Measurements from ENCODE around the gene MEX3B.

MEX3B gene

GRCh38 chr15:82081914-82082762, 36.3 kb upstream of the MEX3B start:
- H3K27me3 ChIP-seq (replicated peaks; ENCODE audit: control insufficient read depth, insufficient read depth, low read length), result no peaks in the 10 kb centered on the region; the same call in none of the 2 replicates
- H3K36me3 ChIP-seq (ENCODE audit: control insufficient read depth, insufficient read depth, low read length), result no peaks in the 10 kb centered on the region
- TF ChIP-seq, protein P1, sequence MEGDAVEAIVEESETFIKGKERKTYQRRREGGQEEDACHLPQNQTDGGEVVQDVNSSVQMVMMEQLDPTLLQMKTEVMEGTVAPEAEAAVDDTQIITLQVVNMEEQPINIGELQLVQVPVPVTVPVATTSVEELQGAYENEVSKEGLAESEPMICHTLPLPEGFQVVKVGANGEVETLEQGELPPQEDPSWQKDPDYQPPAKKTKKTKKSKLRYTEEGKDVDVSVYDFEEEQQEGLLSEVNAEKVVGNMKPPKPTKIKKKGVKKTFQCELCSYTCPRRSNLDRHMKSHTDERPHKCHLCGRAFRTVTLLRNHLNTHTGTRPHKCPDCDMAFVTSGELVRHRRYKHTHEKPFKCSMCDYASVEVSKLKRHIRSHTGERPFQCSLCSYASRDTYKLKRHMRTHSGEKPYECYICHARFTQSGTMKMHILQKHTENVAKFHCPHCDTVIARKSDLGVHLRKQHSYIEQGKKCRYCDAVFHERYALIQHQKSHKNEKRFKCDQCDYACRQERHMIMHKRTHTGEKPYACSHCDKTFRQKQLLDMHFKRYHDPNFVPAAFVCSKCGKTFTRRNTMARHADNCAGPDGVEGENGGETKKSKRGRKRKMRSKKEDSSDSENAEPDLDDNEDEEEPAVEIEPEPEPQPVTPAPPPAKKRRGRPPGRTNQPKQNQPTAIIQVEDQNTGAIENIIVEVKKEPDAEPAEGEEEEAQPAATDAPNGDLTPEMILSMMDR (IDR thresholded peaks at IDR 0.05; ENCODE audit: insufficient read depth, low read length, poor library complexity, severe bottlenecking), result no peak
- no peak for DNase-seq (ENCODE audit: extremely low read depth, insufficient read length)
- no peak overlapping the region for H3K4me3 ChIP-seq (replicated peaks; ENCODE audit: low read depth, low read length)

- Histone ChIP-seq H3K27me3 (replicated peaks; ENCODE audit: control insufficient read depth, insufficient read depth, low read length) (no peaks in the 10 kb centered on the region; the same call in none of the 2 replicates), H3K36me3 (ENCODE audit: control insufficient read depth, insufficient read depth, low read length) (no peaks in the 10 kb centered on the region), H3K4me3 (replicated peaks; ENCODE audit: low read depth, low read length) (no peak overlapping the region)
- DNase-seq (ENCODE audit: extremely low read depth, insufficient read length), result no peak
- TF ChIP-seq, protein P1 (IDR thresholded peaks at IDR 0.05; ENCODE audit: insufficient read depth, low read length, poor library complexity, severe bottlenecking), result no peak
Observed at GRCh38 chr15:82080774-82081173, 35.0 kb upstream of the MEX3B start.

DNA sequence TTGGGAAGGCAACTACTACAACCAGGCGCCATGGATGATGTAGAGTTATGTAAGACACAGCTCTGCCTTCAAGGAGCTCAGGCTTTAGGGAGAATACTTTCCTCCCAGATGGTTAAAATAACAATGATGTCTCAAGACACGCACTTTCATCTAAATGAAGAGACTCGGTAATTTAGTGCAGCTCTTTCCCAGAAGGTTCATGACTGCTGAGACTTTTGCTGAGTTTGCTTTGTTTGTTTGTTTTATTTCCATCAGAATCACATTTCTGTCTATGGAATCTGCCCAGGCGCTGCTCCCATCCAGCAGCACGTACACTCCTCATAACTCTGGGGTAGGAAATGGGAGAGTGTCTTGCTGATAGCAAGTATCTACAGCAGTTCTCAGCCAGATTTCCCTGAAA, 33.9 kb upstream of the MEX3B start:
- no peaks in the 10 kb centered on the region; the same call in none of the 2 replicates for H3K27me3 ChIP-seq (replicated peaks; ENCODE audit: control insufficient read depth, insufficient read depth, low read length)
- no peak overlapping the region for H3K4me3 ChIP-seq (replicated peaks; ENCODE audit: low read depth, low read length)
- TF ChIP-seq, protein P1 (IDR thresholded peaks at IDR 0.05; ENCODE audit: insufficient read depth, low read length, poor library complexity, severe bottlenecking), result no peak
- no peak for DNase-seq (ENCODE audit: extremely low read depth, insufficient read length)
- H3K36me3 ChIP-seq (ENCODE audit: control insufficient read depth, insufficient read depth, low read length), result no peaks in the 10 kb centered on the region

GRCh38 chr15:82074610-82075009, 28.8 kb upstream of the MEX3B start:
- Histone ChIP-seq H3K36me3 (ENCODE audit: control insufficient read depth, insufficient read depth, low read length) (no peaks in the 10 kb centered on the region), H3K27me3 (replicated peaks; ENCODE audit: control insufficient read depth, insufficient read depth, low read length) (no peaks in the 10 kb centered on the region; the same call in 1 of the 2 replicates), H3K4me3 (replicated peaks; ENCODE audit: low read depth, low read length) (no peak overlapping the region)
- TF ChIP-seq, protein P1 (IDR thresholded peaks at IDR 0.05; ENCODE audit: insufficient read depth, low read length, poor library complexity, severe bottlenecking), result no peak
- no peak for DNase-seq (ENCODE audit: extremely low read depth, insufficient read length)

DNA sequence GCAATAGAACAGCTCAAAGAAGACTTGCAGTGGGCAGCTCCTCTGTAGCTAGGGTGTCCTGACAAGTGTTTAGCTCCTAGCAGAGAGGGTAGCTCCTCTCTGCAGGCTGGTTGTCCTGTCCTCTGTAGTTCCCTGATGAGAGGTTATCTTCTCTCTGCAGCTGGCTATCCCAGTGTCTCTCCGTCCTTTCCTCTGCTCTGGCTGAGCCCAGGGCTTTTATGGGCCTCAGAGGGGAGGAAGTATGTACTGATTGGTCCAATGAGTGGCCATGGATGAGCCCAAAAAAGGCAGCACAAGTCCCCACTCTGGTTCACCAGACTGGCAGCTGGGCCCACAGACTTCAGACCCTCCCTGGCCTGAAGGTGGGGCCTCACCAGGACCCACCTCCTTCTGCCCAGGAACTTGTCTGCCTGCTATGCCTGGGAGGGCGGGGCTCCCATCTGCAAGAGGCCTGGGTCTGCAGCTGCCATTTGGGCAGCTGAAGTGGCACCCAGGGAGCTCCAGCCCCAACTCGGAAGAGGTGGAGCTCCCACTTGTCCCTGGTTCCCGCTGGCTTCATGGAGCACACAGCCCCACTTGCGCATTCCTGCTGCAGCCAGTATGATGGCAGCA, 27.2 kb upstream of the MEX3B start:
- no peak for DNase-seq (ENCODE audit: extremely low read depth, insufficient read length)
- Histone ChIP-seq H3K4me3 (replicated peaks; ENCODE audit: low read depth, low read length) (no peak overlapping the region), H3K36me3 (ENCODE audit: control insufficient read depth, insufficient read depth, low read length) (no peaks in the 10 kb centered on the region), H3K27me3 (replicated peaks; ENCODE audit: control insufficient read depth, insufficient read depth, low read length) (no peaks in the 10 kb centered on the region; the same call in 1 of the 2 replicates)
- TF ChIP-seq, protein P1 (IDR thresholded peaks at IDR 0.05; ENCODE audit: insufficient read depth, low read length, poor library complexity, severe bottlenecking), result no peak
